OCI-LY3 (cell line): ENCODE data around the gene ARHGAP24.

Experiments used
- EZH2phosphoT487 ChIP-seq: fragments of 200-600 bp; shearing (Covaris generic); IDR thresholded peaks from 2 replicates; pipeline ENCODE4 v1.6.1; 2018; ENCODE audit warnings: antibody characterized with exemption, mixed run types, low read depth
- TF ChIP-seq, protein P1 (sequence below): fragments of 200-600, 300-600 bp; sonication (generic); IDR thresholded peaks from 2 replicates; pipeline ENCODE4 v1.5.1; 2014; ENCODE audit warnings: antibody characterized with exemption, low read length, low read depth

DNA sequence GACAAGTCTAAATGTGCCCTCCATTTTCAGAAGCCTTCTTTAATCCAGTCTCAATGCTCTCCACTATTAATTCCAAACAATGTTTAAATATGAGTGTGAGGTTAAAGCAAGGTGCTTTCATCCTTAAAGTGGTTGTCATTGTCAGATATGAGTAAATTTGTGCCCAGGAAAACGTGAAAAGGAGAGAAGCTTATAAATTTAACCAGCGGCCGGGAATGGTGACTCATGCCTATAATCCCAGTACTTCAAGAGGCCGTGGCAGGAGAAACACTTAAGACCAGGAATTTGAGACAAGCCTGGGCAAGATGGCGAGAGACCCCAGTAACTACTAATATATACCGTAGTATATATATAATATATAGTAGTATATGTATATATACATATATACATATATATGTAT, 270.0 kb downstream of the ARHGAP24 start:
- TF ChIP-seq, protein P1, sequence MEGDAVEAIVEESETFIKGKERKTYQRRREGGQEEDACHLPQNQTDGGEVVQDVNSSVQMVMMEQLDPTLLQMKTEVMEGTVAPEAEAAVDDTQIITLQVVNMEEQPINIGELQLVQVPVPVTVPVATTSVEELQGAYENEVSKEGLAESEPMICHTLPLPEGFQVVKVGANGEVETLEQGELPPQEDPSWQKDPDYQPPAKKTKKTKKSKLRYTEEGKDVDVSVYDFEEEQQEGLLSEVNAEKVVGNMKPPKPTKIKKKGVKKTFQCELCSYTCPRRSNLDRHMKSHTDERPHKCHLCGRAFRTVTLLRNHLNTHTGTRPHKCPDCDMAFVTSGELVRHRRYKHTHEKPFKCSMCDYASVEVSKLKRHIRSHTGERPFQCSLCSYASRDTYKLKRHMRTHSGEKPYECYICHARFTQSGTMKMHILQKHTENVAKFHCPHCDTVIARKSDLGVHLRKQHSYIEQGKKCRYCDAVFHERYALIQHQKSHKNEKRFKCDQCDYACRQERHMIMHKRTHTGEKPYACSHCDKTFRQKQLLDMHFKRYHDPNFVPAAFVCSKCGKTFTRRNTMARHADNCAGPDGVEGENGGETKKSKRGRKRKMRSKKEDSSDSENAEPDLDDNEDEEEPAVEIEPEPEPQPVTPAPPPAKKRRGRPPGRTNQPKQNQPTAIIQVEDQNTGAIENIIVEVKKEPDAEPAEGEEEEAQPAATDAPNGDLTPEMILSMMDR, result no peak
- TF ChIP-seq EZH2phosphoT487, result no peak
